Upper lobe of right lung (tissue), 1 donor: ENCODE data around the gene HSD17B14. TPM values are rescaled to one million over a fixed set of nuclear protein-coding genes. Genes with fewer than 3 reads are reported as not detected.

Experiments used
- ATAC-seq: fragments of 200-7000 bp; cut with Tn5 transposase; one replicate; pipeline ENCODE4 v1.9.1; 2020; ENCODE audit warnings: mild to moderate bottlenecking, moderate library complexity
- DNase-seq: peaks from one replicate; pipeline ENCODE4 v3.0.0-alpha.2; 2020
- H3K27ac ChIP-seq: fragments of 200-600 bp; one replicate; pipeline ENCODE4 v1.8.0; 2022
- H3K27me3 ChIP-seq: fragments of 200-600 bp; one replicate; pipeline ENCODE4 v1.8.0; 2022; ENCODE audit warnings: mild to moderate bottlenecking
- H3K36me3 ChIP-seq: fragments of 200-600 bp; one replicate; pipeline ENCODE4 v1.8.0; 2022
- H3K4me1 ChIP-seq: fragments of 200-600 bp; one replicate; pipeline ENCODE4 v1.8.0; 2022
- H3K4me3 ChIP-seq: fragments of 200-600 bp; one replicate; pipeline ENCODE4 v1.8.0; 2022; ENCODE audit warnings: mild to moderate bottlenecking
- H3K9me3 ChIP-seq: fragments of 200-600 bp; one replicate; pipeline ENCODE4 v1.8.0; 2022
- CTCF ChIP-seq: fragments of 200-600 bp; IDR thresholded peaks from one replicate; pipeline ENCODE4 v1.8.0; 2022; ENCODE audit warnings: antibody characterized with exemption
- intact Hi-C: fragments of 100-400 bp; cut with DNase I; formaldehyde crosslinking; loops from one replicate; pipeline ENCODE4 v1.11.0; 2022
- total RNA-seq: library from RNA; stranded (reverse); fragmentation: NEBNext Ultra II Directional; extraction: Animal tissue kit (Norgen Biotek cat#: 25700); gene quantifications from one replicate; pipeline ENCODE4 v1.2.1, GENCODE V29; 2021
- donor health status: DM: no; HTN: yes; CAD: no; lungs with severe emphysema.

The HSD17B14 gene
- total RNA-seq, 1 donor from 2014 or later = 23.5 TPM

GRCh38 chr19:48797103-48797502 lies 39.2 kb downstream of the HSD17B14 start:
- no peak for DNase-seq
- Histone ChIP-seq H3K27ac (no peak overlapping the region), H3K36me3 (peaks cover 11% of the 10 kb centered on the region), H3K27me3 (no peaks in the 10 kb centered on the region), H3K4me1 (peaks cover 9% of the 10 kb centered on the region), H3K4me3 (no peak overlapping the region), H3K9me3 (no peaks in the 10 kb centered on the region)
- no peak for TF ChIP-seq CTCF
- ATAC-seq = no peak
- intact Hi-C loops = loop anchor here (5.0 kb wide), 1 partner anchor 35 kb away; no protein-coding TSS in a partner anchor

GRCh38 chr19:48796298-48797083 lies 39.8 kb downstream of the HSD17B14 start:
- Histone ChIP-seq H3K4me3 (no peak overlapping the region), H3K36me3 (peaks cover 11% of the 10 kb centered on the region), H3K27me3 (no peaks in the 10 kb centered on the region), H3K27ac (peak overlapping the region; percentile 61), H3K9me3 (no peaks in the 10 kb centered on the region), H3K4me1 (peaks cover 9% of the 10 kb centered on the region)
- DNase-seq (no peak), ATAC-seq (no peak)
- intact Hi-C loops = loop anchor here (5.0 kb wide), 1 partner anchor 36 kb away; no protein-coding TSS in a partner anchor
- TF ChIP-seq CTCF = no peak

- H3K4me3 ChIP-seq = peak overlapping the region; percentile 62
- H3K4me1 ChIP-seq = peaks cover 9% of the 10 kb centered on the region
- peak overlapping the region; percentile 61 for H3K27ac ChIP-seq
- H3K9me3 ChIP-seq = no peaks in the 10 kb centered on the region
- ATAC-seq = no peak
- intact Hi-C loops = loop anchor here (5.0 kb wide), 1 partner anchor 37 kb away; no protein-coding TSS in a partner anchor
- DNase-seq = no peak
- no peak for TF ChIP-seq CTCF
- H3K36me3 ChIP-seq = peaks cover 11% of the 10 kb centered on the region
- H3K27me3 ChIP-seq = no peaks in the 10 kb centered on the region
Observed at GRCh38 chr19:48795685-48796070, 40.6 kb downstream of the HSD17B14 start.

GRCh38 chr19:48795055-48795684 lies 41.1 kb downstream of the HSD17B14 start:
- peak; percentile 93 for TF ChIP-seq CTCF
- Histone ChIP-seq H3K27me3 (no peaks in the 10 kb centered on the region), H3K4me1 (peaks cover 9% of the 10 kb centered on the region), H3K9me3 (no peaks in the 10 kb centered on the region), H3K36me3 (peaks cover 11% of the 10 kb centered on the region), H3K27ac (peak overlapping the region; percentile 61), H3K4me3 (peak overlapping the region; percentile 62)
- intact Hi-C loops = loop anchor here (5.0 kb wide), 1 partner anchor 37 kb away; no protein-coding TSS in a partner anchor
- peak; percentile 94 for DNase-seq
- ATAC-seq = peak; percentile 99

GRCh38 chr19:48794291-48794690 lies 42.0 kb downstream of the HSD17B14 start:
- no peaks in the 10 kb centered on the region for H3K27me3 ChIP-seq
- no peak for DNase-seq
- no peaks in the 10 kb centered on the region for H3K9me3 ChIP-seq
- no peak for TF ChIP-seq CTCF
- intact Hi-C loops = no loop called here
- no peak overlapping the region for H3K27ac ChIP-seq
- peaks cover 9% of the 10 kb centered on the region for H3K4me1 ChIP-seq
- H3K36me3 ChIP-seq = peaks cover 3% of the 10 kb centered on the region
- H3K4me3 ChIP-seq = no peak overlapping the region
- no peak for ATAC-seq
